H9 (cell line): ENCODE measurements around the gene TST. TPM values are rescaled to one million over a fixed set of nuclear protein-coding genes. Genes with fewer than 3 reads are reported as not detected.

Experiments used
- DNase-seq: peaks from one replicate; pipeline ENCODE4 v3.0.0-alpha.2; 2017
- H2AFZ ChIP-seq: one replicate; pipeline ENCODE4 v1.6.1; 2013; ENCODE audit warnings: mild to moderate bottlenecking, low read length, control low read depth, moderate library complexity
- H2AK5ac ChIP-seq: 2 replicates; pipeline ENCODE4 v1.6.1; 2013; ENCODE audit warnings: low read length, control low read depth, mixed read lengths; ENCODE audit not compliant: insufficient read length
- H2BK120ac ChIP-seq: one replicate; pipeline ENCODE4 v1.6.1; 2013; ENCODE audit warnings: low read depth, mild to moderate bottlenecking, low read length, control low read depth, inconsistent platforms; ENCODE audit not compliant: poor library complexity, severe bottlenecking
- H2BK12ac ChIP-seq: 2 replicates; pipeline ENCODE4 v1.6.1; 2013; ENCODE audit warnings: low read length, control low read depth, mixed read lengths, low read depth; ENCODE audit not compliant: insufficient read length
- H2BK15ac ChIP-seq: 2 replicates; pipeline ENCODE4 v1.6.1; 2013; ENCODE audit warnings: low read depth, low read length, control low read depth
- H2BK20ac ChIP-seq: one replicate; pipeline ENCODE4 v1.6.1; 2013; ENCODE audit warnings: low read depth, mild to moderate bottlenecking, low read length, control low read depth, inconsistent platforms; ENCODE audit not compliant: poor library complexity, severe bottlenecking
- H2BK5ac ChIP-seq: 2 replicates; pipeline ENCODE4 v1.6.1; 2013; ENCODE audit warnings: low read length, control low read depth, mixed read lengths; ENCODE audit not compliant: insufficient read length
- H3K14ac ChIP-seq: 2 replicates; pipeline ENCODE4 v1.6.1; 2013; ENCODE audit warnings: low read length, control low read depth; ENCODE audit not compliant: insufficient read depth
- H3K18ac ChIP-seq: 2 replicates; pipeline ENCODE4 v1.6.1; 2013; ENCODE audit warnings: low read depth, mild to moderate bottlenecking, mixed read lengths, low read length, control low read depth; ENCODE audit not compliant: insufficient read length
- H3K23ac ChIP-seq: 2 replicates; pipeline ENCODE4 v1.6.1; 2013; ENCODE audit warnings: low read length, control low read depth, mixed read lengths, low read depth; ENCODE audit not compliant: insufficient read length
- H3K23me2 ChIP-seq: 2 replicates; pipeline ENCODE4 v1.6.1; 2013; ENCODE audit warnings: low read depth, mild to moderate bottlenecking, mixed read lengths, low read length, control low read depth; ENCODE audit not compliant: insufficient read length, poor library complexity, severe bottlenecking
- H3K27ac ChIP-seq: 2 replicates; pipeline ENCODE4 v1.5.1; 2013; ENCODE audit warnings: low read length, control low read depth, mixed read lengths, low read depth; ENCODE audit not compliant: insufficient read length
- H3K27me3 ChIP-seq: 2 replicates; pipeline ENCODE4 v1.6.1; 2013; ENCODE audit warnings: low read length, control low read depth, inconsistent platforms; ENCODE audit not compliant: insufficient read depth
- H3K4ac ChIP-seq: 2 replicates; pipeline ENCODE4 v1.6.1; 2013; ENCODE audit warnings: low read depth, mild to moderate bottlenecking, control low read depth, inconsistent platforms, low read length, moderate library complexity
- H3K4me1 ChIP-seq: 2 replicates; pipeline ENCODE4 v1.6.1; 2013; ENCODE audit warnings: low read length, control low read depth, inconsistent platforms; ENCODE audit not compliant: insufficient read depth
- H3K4me2 ChIP-seq: 2 replicates; pipeline ENCODE4 v1.6.1; 2013; ENCODE audit warnings: low read length, control low read depth, mixed read lengths; ENCODE audit not compliant: insufficient read length, insufficient read depth
- H3K56ac ChIP-seq: 2 replicates; pipeline ENCODE4 v1.6.1; 2013; ENCODE audit warnings: low read depth, mild to moderate bottlenecking, mixed read lengths, low read length, control low read depth; ENCODE audit not compliant: insufficient read length
- H3K79me1 ChIP-seq: 2 replicates; pipeline ENCODE4 v1.6.1; 2013; ENCODE audit warnings: low read depth, mild to moderate bottlenecking, moderate library complexity, low read length, control low read depth, inconsistent platforms; ENCODE audit not compliant: insufficient read depth, poor library complexity, severe bottlenecking
- H3K79me2 ChIP-seq: 2 replicates; pipeline ENCODE4 v1.6.1; 2013; ENCODE audit warnings: low read length, control low read depth, inconsistent platforms; ENCODE audit not compliant: insufficient read depth
- H3K9ac ChIP-seq: 2 replicates; pipeline ENCODE4 v1.6.1; 2013; ENCODE audit warnings: low read length, control low read depth, mixed read lengths; ENCODE audit not compliant: insufficient read length; ENCODE audit errors: extremely low read depth
- H3K9me3 ChIP-seq: one replicate; pipeline ENCODE4 v1.6.1; 2013; ENCODE audit warnings: low read depth, low read length, inconsistent platforms; ENCODE audit not compliant: control insufficient read depth
- H3T11ph ChIP-seq: one replicate; pipeline ENCODE4 v1.6.1; 2013; ENCODE audit warnings: mild to moderate bottlenecking, low read length, control low read depth, inconsistent platforms
- H4K20me1 ChIP-seq: one replicate; pipeline ENCODE4 v1.6.1; 2013; ENCODE audit not compliant: control insufficient read depth, insufficient read length, insufficient read depth
- H4K5ac ChIP-seq: 2 replicates; pipeline ENCODE4 v1.6.1; 2013; ENCODE audit warnings: low read depth, mild to moderate bottlenecking, mixed read lengths, low read length, control low read depth; ENCODE audit not compliant: insufficient read length
- H4K8ac ChIP-seq: replicated peaks from 2 replicates; pipeline ENCODE4 v1.6.1; 2013; ENCODE audit warnings: low read length, control low read depth, mixed read lengths, low read depth; ENCODE audit not compliant: insufficient read length
- H4K91ac ChIP-seq: 2 replicates; pipeline ENCODE4 v1.6.1; 2013; ENCODE audit warnings: low read depth, mild to moderate bottlenecking, moderate library complexity, mixed read lengths, low read length, control low read depth; ENCODE audit not compliant: insufficient read length
- H3K27ac Mint-ChIP-seq, 3 experiments: 2 replicates in 2 of 3; 3 replicates in 1 of 3; pipeline ENCODE4 v1.8.0; 2020 to 2021; ENCODE audit warnings: mixed read lengths in 3 of 3, mild to moderate bottlenecking in 1 of 3, moderate library complexity in 1 of 3
- H3K27me3 Mint-ChIP-seq: 2 replicates; pipeline ENCODE4 v1.8.0; 2021; ENCODE audit warnings: low read depth, mild to moderate bottlenecking, moderate library complexity, mixed read lengths
- H3K36me3 Mint-ChIP-seq, 3 experiments: 2 replicates in 2 of 3; 3 replicates in 1 of 3; pipeline ENCODE4 v1.8.0; 2020 to 2021; ENCODE audit warnings: low read depth in 3 of 3, mixed read lengths in 3 of 3; ENCODE audit not compliant: insufficient read depth in 1 of 3
- H3K4me1 Mint-ChIP-seq, 2 experiments: 2 replicates each; pipeline ENCODE4 v1.8.0; 2020; ENCODE audit warnings: mixed read lengths in 2 of 2
- H3K4me3 Mint-ChIP-seq, 2 experiments: 2 replicates in 1 of 2; 3 replicates in 1 of 2; pipeline ENCODE4 v1.8.0; 2020 to 2021; ENCODE audit warnings: mild to moderate bottlenecking in 2 of 2, mixed read lengths in 2 of 2, moderate library complexity in 1 of 2
- H3K9me3 Mint-ChIP-seq, 2 experiments: 2 replicates in 1 of 2; 3 replicates in 1 of 2; pipeline ENCODE4 v1.8.0; 2020; ENCODE audit warnings: mild to moderate bottlenecking in 2 of 2, mixed read lengths in 2 of 2, moderate library complexity in 1 of 2
- WGBS: extraction: QIAGEN DNeasy Blood & Tissue Kit; methylation state at CpG from one replicate; pipeline ENCODE4 v1.1.7; 2013; ENCODE audit warnings: missing lambda C conversion rate, low lambda C conversion rate, mixed read lengths; ENCODE audit not compliant: insufficient read length; ENCODE audit errors: extremely low coverage; 5-methylcytosine and 5-hydroxymethylcytosine counted together
- total RNA-seq: library from RNA; stranded (reverse); gene quantifications from 2 replicates; pipeline ENCODE4 v1.2.1, GENCODE V29; 2021
- TF ChIP-seq, protein P1 (sequence below): fragments of 200-600 bp; sonication (generic); conservative IDR thresholded peaks from 3 replicates; pipeline ENCODE4 v1.8.0; 2021; ENCODE audit warnings: antibody characterized with exemption, mild to moderate bottlenecking

TST gene
- total RNA-seq, 1 experiment from 2014 or later, result 31.9 TPM

DNA sequence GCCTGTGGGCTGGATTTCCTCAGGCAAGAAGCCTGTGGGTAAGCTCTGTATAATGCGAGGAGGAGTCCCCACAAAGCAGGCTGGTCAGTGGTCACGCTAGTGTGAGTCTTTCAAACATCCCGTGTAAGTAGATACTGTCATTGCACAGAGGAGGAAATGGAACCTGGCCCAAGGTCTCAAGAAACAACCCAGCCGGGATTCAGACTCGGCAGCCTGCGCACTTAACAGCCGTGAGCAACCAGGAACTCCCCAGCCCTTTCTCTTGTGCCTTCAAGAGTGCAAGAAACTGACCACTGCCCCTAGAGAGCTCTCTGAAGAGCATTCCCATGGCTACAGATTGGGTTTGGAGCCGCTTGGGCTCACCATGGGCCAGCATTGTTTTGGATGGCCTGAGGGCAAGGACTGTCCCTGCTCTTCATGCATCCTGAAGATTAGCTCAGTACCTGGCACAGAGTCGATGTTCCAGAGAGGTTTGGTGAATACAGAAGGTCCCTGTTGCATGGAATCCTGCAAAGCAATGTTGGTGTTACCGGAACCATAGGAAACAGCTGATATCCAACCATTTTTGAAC, 6.3 kb upstream of the TST start:
- H3K36me3 Mint-ChIP-seq, result peaks cover 16 to 51% (median 50%) of the 10 kb centered on the region in 3 experiments; a peak in 6 of 7 replicates
- no peak overlapping the region for H4K8ac ChIP-seq
- H4K5ac ChIP-seq, result no peak overlapping the region
- H4K91ac ChIP-seq, result no peak overlapping the region
- no peak overlapping the region for H3T11ph ChIP-seq
- no peak overlapping the region for H2BK12ac ChIP-seq
- H3K4me2 ChIP-seq, result no peak overlapping the region
- no peak for DNase-seq
- H3K14ac ChIP-seq, result no peak overlapping the region
- H3K27me3 Mint-ChIP-seq, result no peaks in the 10 kb centered on the region
- H3K4me3 Mint-ChIP-seq, result no peak overlapping the region
- no peaks in the 10 kb centered on the region for H3K9me3 ChIP-seq
- no peak overlapping the region for H2AK5ac ChIP-seq
- no peak overlapping the region for H3K56ac ChIP-seq
- no peaks in the 10 kb centered on the region for H3K4me1 ChIP-seq
- H3K9me3 Mint-ChIP-seq, result no peaks in the 10 kb centered on the region
- no peak overlapping the region for H3K4ac ChIP-seq
- H2AFZ ChIP-seq, result no peak overlapping the region
- WGBS, result no CpG with 5 or more reads among the region's 10 CpGs
- peak overlapping the region in 1 of 3 experiments; percentile 86; a peak in 3 of 7 replicates for H3K27ac Mint-ChIP-seq
- H3K27ac ChIP-seq, result no peak overlapping the region
- H3K79me1 ChIP-seq, result no peaks in the 10 kb centered on the region
- no peak overlapping the region for H3K18ac ChIP-seq
- H4K20me1 ChIP-seq, result peaks cover 3% of the 10 kb centered on the region
- no peak overlapping the region for H3K9ac ChIP-seq
- no peaks in the 10 kb centered on the region for H3K27me3 ChIP-seq
- no peaks in the 10 kb centered on the region for H3K23me2 ChIP-seq
- peaks cover 20 to 37% of the 10 kb centered on the region in 2 experiments for H3K4me1 Mint-ChIP-seq
- no peak overlapping the region for H3K23ac ChIP-seq
- H3K79me2 ChIP-seq, result no peaks in the 10 kb centered on the region
- H2BK20ac ChIP-seq, result no peak overlapping the region
- TF ChIP-seq, protein P1, sequence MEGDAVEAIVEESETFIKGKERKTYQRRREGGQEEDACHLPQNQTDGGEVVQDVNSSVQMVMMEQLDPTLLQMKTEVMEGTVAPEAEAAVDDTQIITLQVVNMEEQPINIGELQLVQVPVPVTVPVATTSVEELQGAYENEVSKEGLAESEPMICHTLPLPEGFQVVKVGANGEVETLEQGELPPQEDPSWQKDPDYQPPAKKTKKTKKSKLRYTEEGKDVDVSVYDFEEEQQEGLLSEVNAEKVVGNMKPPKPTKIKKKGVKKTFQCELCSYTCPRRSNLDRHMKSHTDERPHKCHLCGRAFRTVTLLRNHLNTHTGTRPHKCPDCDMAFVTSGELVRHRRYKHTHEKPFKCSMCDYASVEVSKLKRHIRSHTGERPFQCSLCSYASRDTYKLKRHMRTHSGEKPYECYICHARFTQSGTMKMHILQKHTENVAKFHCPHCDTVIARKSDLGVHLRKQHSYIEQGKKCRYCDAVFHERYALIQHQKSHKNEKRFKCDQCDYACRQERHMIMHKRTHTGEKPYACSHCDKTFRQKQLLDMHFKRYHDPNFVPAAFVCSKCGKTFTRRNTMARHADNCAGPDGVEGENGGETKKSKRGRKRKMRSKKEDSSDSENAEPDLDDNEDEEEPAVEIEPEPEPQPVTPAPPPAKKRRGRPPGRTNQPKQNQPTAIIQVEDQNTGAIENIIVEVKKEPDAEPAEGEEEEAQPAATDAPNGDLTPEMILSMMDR, result no peak
- no peak overlapping the region for H2BK15ac ChIP-seq
- no peak overlapping the region for H2BK5ac ChIP-seq
- H2BK120ac ChIP-seq, result no peak overlapping the region
